Endodermal cell (in vitro differentiated cells): ENCODE results near the gene BARHL2. TPM values are rescaled to one million over a fixed set of nuclear protein-coding genes. Genes with fewer than 3 reads are reported as not detected.

Source experiments
- DNase-seq: peaks from one replicate; pipeline ENCODE4 v3.0.0-alpha.2; 2017
- H3K27ac ChIP-seq: 2 replicates; pipeline ENCODE4 v1.5.1; 2013; ENCODE audit warnings: mild to moderate bottlenecking, low read depth, low read length, moderate library complexity
- H3K27me3 ChIP-seq: 2 replicates; pipeline ENCODE4 v1.6.1; 2013; ENCODE audit warnings: mild to moderate bottlenecking, low read length, moderate library complexity; ENCODE audit not compliant: insufficient read depth, control insufficient read depth, poor library complexity, severe bottlenecking
- H3K36me3 ChIP-seq: 2 replicates; pipeline ENCODE4 v1.7.0; 2013; ENCODE audit warnings: mild to moderate bottlenecking, low read length, moderate library complexity; ENCODE audit not compliant: control insufficient read depth, insufficient read depth
- H3K4me1 ChIP-seq: one replicate; pipeline ENCODE4 v1.7.0; 2013; ENCODE audit warnings: low read length; ENCODE audit not compliant: control insufficient read depth, insufficient read depth
- H3K4me3 ChIP-seq: 2 replicates; pipeline ENCODE4 v1.5.1; 2013; ENCODE audit warnings: mild to moderate bottlenecking, low read length, moderate library complexity
- H3K9ac ChIP-seq: 2 replicates; pipeline ENCODE4 v1.6.1; 2013; ENCODE audit warnings: mild to moderate bottlenecking, low read length, moderate library complexity; ENCODE audit not compliant: poor library complexity, severe bottlenecking; ENCODE audit errors: extremely low read depth
- H3K9me3 ChIP-seq: 2 replicates; pipeline ENCODE4 v1.6.1; 2013; ENCODE audit warnings: mild to moderate bottlenecking, low read length, moderate library complexity; ENCODE audit not compliant: control insufficient read depth
- H3K27ac Mint-ChIP-seq: 2 replicates; pipeline ENCODE4 v1.8.0; 2020; ENCODE audit warnings: mixed read lengths
- H3K27me3 Mint-ChIP-seq: 2 replicates; pipeline ENCODE4 v1.8.0; 2021; ENCODE audit warnings: mild to moderate bottlenecking, mixed read lengths; ENCODE audit not compliant: insufficient read depth
- H3K36me3 Mint-ChIP-seq: 2 replicates; pipeline ENCODE4 v1.8.0; 2020; ENCODE audit warnings: low read depth, mixed read lengths
- H3K4me1 Mint-ChIP-seq: 2 replicates; pipeline ENCODE4 v1.8.0; 2020; ENCODE audit warnings: mixed read lengths
- H3K4me3 Mint-ChIP-seq: 2 replicates; pipeline ENCODE4 v1.8.0; 2020; ENCODE audit warnings: mild to moderate bottlenecking, moderate library complexity, mixed read lengths
- H3K9me3 Mint-ChIP-seq: 2 replicates; pipeline ENCODE4 v1.8.0; 2020; ENCODE audit warnings: mild to moderate bottlenecking, mixed read lengths
- WGBS, 2 experiments: methylation state at CpG; one replicate each; pipeline versions ENCODE4 v1.1.5 to v1.1.7; 2013; ENCODE audit warnings: missing lambda C conversion rate in 2 of 2, mixed read lengths in 1 of 2; ENCODE audit not compliant: insufficient coverage in 1 of 2, insufficient read length in 1 of 2; 5-methylcytosine and 5-hydroxymethylcytosine counted together
- total RNA-seq, 2 donors: library from RNA; stranded (reverse); fragmentation: NEBNext Ultra II Directional in 1 of 2; extraction: Animal tissue kit (Norgen Biotek cat#: 25700) in 1 of 2; gene quantifications; 2 replicates in 1 of 2; 3 replicates in 1 of 2; pipeline ENCODE4 v1.2.1, GENCODE V29; 2021
- TF ChIP-seq, protein P1 (sequence below): fragments of 200-600 bp; sonication (generic); conservative IDR thresholded peaks from 2 replicates; pipeline ENCODE4 v1.5.0; 2021; ENCODE audit warnings: antibody characterized with exemption, mild to moderate bottlenecking

The BARHL2 gene
- total RNA-seq, 2 donors from 2014 or later: not detected

DNA sequence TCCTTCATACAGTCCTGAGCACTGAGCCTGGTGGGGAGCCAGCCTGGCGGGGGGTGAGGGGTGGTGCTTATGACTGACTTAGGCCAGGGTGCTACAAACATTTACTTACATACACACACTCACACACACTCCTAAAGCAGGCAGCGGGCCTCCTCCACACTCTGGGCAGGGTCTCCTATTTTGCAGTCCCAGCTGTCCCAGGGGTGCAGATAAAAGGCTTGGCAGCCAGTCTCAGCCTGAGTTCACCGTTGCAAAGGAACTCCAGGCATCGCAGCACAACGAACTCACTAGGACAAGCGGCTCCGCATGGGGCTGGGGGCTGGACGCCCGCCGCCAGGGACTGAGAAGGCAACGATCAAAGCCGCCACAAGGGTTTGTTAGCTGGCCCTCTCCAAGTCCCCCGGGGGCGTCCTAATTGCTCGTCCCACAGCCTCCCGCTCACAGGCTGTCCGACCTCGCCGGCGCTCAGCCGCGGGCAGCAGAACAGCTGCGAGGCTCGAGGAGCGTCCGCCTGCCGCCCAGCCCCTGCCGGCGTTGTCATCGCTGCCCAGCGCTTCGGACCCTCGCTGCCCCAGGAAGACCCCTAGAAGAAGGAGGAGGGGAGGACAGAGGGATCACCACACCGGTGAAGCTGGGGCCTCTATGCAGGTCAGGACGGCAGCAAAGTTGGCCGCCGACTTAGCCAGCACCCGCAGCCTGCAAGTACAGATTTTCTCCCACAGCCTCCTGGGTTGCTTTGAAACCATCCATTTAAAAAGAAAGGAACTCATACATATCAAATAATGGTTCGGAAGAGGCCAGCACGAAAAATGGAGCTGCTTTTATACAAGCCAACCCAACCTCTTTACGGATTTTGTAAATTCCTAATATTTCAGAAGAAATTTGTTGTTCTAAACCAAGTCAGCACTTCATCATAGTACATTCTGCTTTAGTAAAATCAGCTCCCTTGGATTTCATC, 6.2 kb downstream of the BARHL2 start:
- Histone ChIP-seq H3K4me3 (peak overlapping the region; percentile 58), H3K9ac (no peak overlapping the region), H3K27ac (no peak overlapping the region), H3K27me3 (peaks cover 95% of the 10 kb centered on the region), H3K9me3 (no peaks in the 10 kb centered on the region), H3K4me1 (peaks cover 20% of the 10 kb centered on the region), H3K36me3 (no peaks in the 10 kb centered on the region)
- peak; percentile 86 for DNase-seq
- TF ChIP-seq, protein P1, sequence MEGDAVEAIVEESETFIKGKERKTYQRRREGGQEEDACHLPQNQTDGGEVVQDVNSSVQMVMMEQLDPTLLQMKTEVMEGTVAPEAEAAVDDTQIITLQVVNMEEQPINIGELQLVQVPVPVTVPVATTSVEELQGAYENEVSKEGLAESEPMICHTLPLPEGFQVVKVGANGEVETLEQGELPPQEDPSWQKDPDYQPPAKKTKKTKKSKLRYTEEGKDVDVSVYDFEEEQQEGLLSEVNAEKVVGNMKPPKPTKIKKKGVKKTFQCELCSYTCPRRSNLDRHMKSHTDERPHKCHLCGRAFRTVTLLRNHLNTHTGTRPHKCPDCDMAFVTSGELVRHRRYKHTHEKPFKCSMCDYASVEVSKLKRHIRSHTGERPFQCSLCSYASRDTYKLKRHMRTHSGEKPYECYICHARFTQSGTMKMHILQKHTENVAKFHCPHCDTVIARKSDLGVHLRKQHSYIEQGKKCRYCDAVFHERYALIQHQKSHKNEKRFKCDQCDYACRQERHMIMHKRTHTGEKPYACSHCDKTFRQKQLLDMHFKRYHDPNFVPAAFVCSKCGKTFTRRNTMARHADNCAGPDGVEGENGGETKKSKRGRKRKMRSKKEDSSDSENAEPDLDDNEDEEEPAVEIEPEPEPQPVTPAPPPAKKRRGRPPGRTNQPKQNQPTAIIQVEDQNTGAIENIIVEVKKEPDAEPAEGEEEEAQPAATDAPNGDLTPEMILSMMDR: no peak
- Mint-ChIP-seq H3K27me3 (peaks cover 100% of the 10 kb centered on the region), H3K4me3 (peak overlapping the region; percentile 32), H3K4me1 (peaks cover 27% of the 10 kb centered on the region), H3K36me3 (no peaks in the 10 kb centered on the region), H3K9me3 (no peaks in the 10 kb centered on the region), H3K27ac (no peak overlapping the region)
- WGBS, 2 experiments: 1 to 3% methylated on average over 19 to 41 of the region's 41 CpGs

DNA sequence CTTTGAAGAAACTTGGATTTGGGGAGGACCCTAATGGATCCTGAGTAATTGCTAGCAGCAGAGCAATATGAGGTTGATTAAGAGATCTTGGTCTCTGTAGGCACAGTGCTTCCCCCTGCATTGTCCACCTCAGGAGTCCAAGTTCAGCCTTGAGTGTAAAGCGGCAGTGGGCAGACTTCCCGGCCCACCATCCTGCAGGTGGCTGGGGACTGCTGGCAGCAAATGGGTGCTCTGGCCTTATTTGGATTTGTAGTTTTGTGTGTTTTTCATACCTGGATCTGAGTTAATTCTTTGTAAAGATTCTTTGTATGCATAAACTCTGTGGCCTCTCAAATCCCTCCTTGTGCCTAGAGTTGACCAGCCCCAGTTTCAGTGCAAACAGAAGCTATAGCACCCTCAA, 7.6 kb downstream of the BARHL2 start:
- H3K4me1 Mint-ChIP-seq: peaks cover 26% of the 10 kb centered on the region
- H3K27ac Mint-ChIP-seq: no peak overlapping the region
- Histone ChIP-seq H3K9ac (no peak overlapping the region), H3K4me1 (peaks cover 20% of the 10 kb centered on the region), H3K27me3 (peaks cover 95% of the 10 kb centered on the region), H3K4me3 (no peak overlapping the region), H3K36me3 (no peaks in the 10 kb centered on the region), H3K9me3 (no peaks in the 10 kb centered on the region), H3K27ac (no peak overlapping the region)
- no peak overlapping the region for H3K4me3 Mint-ChIP-seq
- no peak for DNase-seq
- WGBS, 2 experiments: 90 to 100% methylated on average over 1 to 2 of the region's 2 CpGs
- H3K9me3 Mint-ChIP-seq: no peaks in the 10 kb centered on the region
- H3K27me3 Mint-ChIP-seq: peaks cover 100% of the 10 kb centered on the region
- TF ChIP-seq, protein P1: no peak
- no peaks in the 10 kb centered on the region for H3K36me3 Mint-ChIP-seq

DNA sequence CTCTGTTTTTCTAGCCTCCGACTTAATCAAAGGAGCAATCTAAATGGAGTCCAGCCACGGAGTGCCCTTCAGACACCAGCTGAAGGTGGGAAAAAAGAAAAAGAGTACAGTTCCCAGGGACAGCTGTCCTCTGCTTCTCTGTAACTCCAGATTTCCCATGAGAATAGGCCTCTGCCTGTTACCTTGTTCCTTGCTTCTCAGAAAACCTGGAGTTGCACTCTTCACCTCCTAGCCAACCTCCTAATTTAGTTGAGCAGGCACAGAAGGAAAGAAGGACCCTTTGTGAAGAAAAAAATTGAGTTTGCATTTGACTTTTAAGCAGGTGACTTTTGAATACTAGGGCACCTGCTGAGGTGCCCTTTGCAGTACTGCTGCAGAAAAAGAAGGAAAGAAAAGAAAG, 8.3 kb downstream of the BARHL2 start:
- Mint-ChIP-seq H3K9me3 (no peaks in the 10 kb centered on the region), H3K27ac (no peak overlapping the region), H3K4me1 (peaks cover 24% of the 10 kb centered on the region), H3K4me3 (no peak overlapping the region), H3K27me3 (peaks cover 100% of the 10 kb centered on the region), H3K36me3 (no peaks in the 10 kb centered on the region)
- H3K27ac ChIP-seq: no peak overlapping the region
- no peaks in the 10 kb centered on the region for H3K9me3 ChIP-seq
- no peak overlapping the region for H3K9ac ChIP-seq
- WGBS, 2 experiments: 40 to 54% methylated on average over 2 of the region's 2 CpGs
- TF ChIP-seq, protein P1: no peak
- no peak for DNase-seq
- no peaks in the 10 kb centered on the region for H3K36me3 ChIP-seq
- peaks cover 18% of the 10 kb centered on the region for H3K4me1 ChIP-seq
- H3K27me3 ChIP-seq: peaks cover 95% of the 10 kb centered on the region
- no peak overlapping the region for H3K4me3 ChIP-seq
